NCI-H82 treated with DMSO at 0.1 percent for 48 hours (cell line): ENCODE results near the gene CDC34.
A peak's percentile ranks its signal among the peaks of the same experiment; 100 is the strongest.

Source experiments
- DNase-seq: peaks from one replicate; lab custom pipeline; 2025; ENCODE audit not compliant: unreplicated experiment; lab: John Stamatoyannopoulos, UW

CDC34 gene, protein sequence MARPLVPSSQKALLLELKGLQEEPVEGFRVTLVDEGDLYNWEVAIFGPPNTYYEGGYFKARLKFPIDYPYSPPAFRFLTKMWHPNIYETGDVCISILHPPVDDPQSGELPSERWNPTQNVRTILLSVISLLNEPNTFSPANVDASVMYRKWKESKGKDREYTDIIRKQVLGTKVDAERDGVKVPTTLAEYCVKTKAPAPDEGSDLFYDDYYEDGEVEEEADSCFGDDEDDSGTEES

DNA sequence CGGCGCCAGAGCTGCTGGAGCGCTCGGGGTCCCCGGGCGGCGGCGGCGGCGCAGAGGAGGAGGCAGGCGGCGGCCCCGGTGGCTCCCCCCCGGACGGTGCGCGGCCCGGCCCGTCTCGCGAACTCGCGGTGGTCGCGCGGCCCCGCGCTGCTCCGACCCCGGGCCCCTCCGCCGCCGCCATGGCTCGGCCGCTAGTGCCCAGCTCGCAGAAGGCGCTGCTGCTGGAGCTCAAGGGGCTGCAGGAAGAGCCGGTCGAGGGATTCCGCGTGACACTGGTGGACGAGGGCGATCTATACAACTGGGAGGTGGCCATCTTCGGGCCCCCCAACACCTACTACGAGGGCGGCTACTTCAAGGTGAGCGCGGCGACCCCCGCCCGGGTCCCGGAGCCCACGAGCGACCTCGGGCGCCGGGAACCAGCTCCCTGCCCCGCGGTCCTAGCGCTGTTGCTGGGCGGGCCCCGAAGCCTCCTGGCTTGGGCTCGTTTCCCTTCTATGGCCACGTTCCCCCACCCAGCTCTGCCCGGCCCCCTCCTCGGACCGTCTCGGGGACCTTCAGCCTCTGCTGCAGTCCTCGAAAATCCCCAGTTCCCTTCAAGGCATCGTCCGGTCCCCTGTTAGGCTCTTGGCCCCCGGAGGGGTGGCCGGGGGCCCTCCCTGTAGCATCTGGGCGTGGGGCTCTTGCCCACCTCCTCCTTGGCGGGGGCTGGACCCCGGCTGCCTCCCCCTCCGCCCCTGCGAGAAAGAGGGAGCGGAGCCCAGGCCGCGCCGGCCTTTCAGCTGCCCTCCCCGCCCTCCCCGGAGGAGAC is at the start of gene CDC34:
Gene CDC34, plus strand, starts transcription at position 8 of the 808 bp plus-strand sequence. Its CDS starts 172 bp downstream, at position 180.
- no peak for DNase-seq

DNA sequence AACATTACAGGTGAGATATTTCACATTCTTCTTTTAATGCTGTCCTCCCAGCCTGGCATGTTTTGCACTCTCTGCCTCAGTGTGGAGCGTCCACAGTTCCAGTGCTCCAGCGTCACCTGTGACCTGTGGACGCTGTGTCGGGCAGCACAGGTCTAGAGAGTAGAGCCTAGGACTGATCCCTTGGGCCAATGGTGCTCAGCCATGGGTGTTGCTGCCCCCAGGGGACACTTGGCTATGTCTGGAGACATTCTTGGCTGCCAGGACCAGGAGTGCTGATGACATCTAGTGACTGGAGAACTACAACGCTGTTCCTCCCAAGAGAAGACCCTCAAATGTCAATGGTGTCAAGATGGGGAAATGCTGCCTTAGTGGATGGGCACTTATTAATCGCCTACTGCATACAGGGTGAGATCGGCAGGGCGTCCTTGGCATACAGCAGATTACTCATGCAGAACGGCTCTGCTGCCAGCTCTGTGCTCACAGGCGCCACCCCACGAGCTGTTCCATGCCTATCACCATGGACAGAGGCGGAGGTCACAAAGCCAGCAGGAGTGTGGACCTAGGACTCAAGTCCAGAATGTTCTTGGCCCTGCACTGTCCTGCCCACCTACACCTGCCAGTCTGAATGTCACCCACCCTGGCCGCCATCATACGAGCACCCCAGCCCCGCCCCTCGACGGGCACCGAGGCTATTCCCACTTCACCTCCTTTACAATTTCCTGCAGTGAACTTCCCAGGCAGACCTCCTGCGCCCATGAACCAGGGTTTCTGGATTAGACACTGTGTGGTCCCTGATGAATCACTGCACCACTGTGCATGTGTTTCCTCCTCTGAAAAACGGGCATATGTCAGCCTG is 49.1 kb upstream of the CDC34 start:
- no peak for DNase-seq

DNA sequence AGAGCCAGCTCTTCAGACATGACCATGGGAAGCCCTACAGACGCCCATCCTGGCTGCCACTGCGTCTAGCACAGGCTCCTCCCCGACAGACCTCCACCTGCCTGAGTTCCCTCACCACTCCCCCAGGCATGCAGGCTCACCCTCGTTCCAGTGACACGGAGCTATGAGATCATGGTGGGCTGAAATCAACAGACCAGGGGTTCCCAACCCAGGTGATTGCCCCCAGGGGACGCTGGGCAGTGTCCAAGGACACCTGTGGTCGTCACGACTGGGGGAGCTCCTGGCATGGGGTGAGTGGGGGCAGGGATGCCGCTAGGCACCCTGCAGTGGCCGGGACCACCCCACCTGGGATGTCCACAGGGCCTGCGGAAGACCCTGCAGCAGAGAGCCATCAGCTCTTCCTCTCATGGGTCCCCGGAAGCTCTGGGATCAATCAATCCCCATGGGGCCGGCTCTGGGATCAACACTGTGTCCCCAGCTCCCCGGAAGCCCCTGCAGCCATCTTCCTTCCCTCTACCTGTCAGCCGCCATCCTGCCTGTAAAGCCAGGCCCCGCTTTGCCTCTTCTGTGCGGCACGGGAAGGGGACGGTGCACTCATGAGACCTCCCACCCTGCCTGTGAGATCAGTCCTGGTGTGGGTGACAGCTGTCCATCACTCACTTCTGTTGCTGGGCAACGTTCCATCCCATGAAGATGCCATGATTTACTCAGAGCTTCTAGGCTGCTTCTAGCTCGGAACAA is 48.1 kb upstream of the CDC34 start:
- no peak for DNase-seq

- no peak for DNase-seq
Measured at GRCh38 chr19:484494-484893, 47.1 kb upstream of the CDC34 start.

GRCh38 chr19:485077-485476 is 46.5 kb upstream of the CDC34 start:
- no peak for DNase-seq

DNA sequence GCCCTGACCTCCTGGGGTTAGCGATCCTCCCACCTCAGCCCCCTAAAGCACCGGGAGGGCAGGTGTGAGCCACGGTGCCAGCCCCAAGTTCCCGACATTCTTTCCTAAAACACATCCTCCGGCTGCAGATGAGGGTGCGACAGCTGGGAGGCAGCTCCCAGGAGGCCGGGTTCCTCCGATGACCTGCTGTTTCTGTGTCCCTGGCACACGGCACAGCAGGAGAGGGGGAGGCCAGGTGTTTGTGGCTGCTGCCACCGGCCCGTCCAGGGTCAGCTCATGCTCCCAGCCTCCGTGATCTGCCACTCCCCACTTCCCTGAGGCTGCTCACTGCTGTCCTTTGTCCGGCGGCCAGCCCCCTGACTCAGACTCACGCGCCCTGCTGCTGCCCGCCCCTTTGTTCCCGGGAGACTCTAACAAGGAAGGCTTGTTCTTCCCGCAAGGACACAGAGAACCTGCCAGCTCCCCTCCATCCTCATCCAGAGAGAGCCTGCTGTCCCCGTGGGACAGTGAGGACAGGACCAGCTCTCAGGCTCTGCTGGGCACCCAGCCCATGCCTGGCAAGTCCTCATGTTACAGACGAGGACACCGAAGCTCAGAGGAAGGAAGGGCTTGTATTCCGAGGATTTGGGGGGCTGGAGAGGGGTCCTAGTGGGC is 45.9 kb upstream of the CDC34 start:
- no peak for DNase-seq

GRCh38 chr19:488505-489417 is 42.8 kb upstream of the CDC34 start:
- DNase-seq: peak; percentile 33

DNA sequence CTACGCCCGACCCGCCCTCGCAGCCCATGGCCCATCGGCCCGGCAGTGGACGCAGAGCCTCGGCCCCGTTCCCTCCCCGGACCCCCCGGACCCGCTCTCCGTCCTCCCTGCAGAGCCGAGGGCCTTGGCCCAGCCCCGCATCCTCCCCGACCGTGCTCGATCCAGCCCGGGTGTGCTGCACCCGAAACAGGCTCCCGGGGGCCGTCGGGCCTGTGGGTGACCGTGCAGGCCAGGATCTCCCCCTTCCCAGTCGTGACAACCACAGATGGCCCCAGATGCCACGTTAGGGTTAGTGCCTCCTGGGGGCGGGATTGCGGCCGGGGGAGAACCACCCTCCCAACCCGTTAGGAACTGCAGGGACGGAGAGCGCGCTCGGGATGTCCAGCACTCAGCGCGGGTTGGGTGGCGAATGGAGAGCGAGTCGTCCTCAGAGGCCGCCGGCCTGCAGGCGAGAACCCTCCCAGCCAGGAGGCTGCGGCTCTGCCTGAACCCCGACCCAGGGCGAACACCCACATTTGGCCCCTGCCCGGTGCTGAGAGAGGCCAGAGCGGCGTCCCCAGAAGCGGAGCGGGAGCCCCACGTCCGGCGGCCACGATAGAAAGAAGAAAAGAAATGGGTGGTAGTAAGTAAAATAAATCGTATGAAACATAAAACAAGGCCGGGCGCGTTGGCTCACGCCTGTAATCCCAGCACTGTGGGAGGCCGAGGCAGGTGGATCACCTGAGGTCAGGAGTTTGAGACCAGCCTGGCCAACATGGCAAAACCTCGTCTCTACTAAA is 42.0 kb upstream of the CDC34 start:
- DNase-seq: no peak

DNA sequence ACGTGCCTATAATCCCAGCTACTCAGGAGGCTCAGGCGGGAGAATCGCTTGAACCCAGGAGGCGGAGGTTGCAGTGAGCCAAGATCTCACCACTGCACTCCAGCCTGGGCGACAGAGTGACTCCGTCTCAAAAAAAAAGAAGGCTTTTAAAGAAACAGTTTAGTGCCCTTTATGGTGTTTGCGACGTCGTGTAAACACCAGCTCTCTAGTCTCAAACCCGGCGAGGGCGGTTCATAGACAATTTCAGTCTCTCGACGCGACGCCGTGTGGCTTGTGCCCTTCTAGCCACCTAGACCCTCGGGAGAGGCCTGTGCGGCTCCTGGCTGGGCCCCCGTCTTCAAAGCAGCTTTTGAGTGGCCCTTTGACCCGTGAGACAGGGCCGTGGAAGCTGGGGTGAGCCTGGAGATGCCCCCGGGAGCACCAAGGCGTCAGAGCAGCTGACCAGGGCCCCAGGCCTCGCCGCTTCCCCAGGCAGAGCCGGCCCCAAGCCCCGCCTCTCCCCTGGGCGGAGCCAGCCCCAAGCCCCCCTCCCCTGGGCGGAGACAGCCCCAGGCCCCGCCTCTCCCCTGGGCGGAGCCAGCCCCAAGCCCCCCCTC is 40.3 kb upstream of the CDC34 start:
- DNase-seq: no peak

- no peak for DNase-seq
Measured at GRCh38 chr19:492091-492531, 39.4 kb upstream of the CDC34 start.

DNA sequence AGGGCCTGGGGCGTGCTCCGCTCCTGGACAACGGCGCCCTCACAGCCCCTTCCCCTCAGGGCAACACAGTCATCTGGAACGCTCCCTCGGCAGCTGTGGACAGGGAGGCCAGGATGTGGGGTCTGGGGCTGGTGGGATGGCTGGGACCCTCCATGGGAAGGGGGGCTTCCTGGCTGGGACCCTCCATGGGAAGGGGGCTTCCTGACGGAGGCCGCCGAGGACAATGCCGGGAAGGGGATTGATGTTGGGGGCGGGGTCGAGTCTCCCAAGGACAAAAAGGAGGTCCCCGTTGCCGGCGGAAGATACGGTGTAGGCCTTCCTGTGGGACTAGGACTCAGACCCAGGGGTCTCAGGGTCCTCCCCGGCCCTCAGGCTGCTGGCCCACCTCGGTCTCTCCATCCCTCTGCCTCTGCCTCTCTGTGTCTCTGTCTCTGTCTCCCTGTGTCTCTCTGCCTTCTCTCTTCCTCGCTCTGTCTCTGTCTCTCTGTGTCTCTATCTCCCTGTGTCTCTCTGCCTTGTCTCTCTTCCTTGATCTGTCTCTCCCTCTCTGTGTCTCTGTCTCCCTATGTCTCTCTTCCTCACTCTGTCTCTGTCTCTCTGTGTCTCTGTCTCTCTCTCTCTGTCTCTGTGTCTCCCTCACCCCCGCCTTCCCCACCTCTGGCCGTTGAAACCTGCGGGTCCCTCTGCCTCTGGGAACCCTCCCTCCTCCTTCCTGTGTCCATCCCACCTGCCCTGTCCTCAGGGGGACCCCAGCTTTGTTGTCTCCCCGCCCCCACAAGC is 38.0 kb upstream of the CDC34 start:
- no peak for DNase-seq

DNA sequence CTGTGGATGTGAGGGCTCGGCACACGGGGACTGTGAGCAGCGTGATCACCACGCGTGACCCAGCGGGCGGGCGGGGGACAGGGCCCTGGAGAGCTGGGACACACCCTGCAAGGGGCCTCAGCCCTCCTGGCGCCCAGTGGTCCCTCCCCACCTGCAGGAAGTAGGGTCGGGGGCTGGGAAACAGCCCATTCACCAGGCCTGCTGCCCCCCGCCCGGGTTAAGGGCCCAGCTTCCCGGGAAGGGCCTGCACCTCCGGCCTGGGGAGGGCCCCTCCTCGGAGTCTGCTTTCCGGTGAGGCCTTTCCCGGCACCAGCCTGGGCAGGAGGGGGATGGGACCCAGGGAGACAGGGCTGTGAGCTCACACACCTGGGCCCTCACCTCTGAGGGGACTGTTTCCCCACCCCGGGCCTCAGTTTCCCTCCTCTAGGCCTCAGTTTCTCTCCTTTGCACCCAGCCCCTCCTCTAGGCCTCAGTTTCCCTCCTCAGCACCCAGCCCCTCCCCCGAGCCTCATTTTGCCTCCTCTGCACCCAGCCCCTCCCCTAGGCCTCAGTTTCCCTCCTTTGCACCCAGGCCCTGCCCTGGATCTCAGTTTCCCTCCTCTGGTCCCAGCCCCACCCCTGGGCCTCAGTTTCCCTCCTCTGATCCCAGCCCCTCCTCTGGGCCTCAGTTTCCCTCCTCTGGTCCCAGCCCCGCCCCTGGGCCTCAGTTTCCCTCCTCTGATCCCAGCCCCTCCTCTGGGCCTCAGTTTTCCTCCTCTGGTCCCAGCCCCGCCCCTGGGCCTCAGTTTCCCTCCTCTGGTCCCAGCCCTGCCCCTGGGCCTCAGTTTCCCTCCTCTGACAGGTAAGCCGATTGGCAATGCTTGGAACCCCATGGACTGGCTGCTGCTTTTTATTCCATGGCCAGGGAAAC is 37.1 kb upstream of the CDC34 start:
- DNase-seq: no peak

DNA sequence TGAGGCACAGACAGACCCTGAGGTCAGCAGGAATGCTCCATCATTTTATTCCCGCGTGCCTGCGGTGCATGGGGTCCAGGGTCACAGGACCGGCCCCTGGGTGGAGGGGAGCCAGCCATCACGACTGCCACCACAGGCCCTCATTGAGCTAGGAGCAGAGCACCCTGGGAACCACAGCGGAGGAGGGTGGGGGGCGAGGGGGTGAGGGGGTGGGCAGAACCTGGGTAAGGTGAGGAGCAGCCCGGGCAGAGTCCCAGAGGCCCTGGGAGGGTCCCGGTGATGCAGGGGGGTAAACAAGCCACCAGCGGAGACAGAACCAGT is 36.5 kb upstream of the CDC34 start:
- no peak for DNase-seq

DNA sequence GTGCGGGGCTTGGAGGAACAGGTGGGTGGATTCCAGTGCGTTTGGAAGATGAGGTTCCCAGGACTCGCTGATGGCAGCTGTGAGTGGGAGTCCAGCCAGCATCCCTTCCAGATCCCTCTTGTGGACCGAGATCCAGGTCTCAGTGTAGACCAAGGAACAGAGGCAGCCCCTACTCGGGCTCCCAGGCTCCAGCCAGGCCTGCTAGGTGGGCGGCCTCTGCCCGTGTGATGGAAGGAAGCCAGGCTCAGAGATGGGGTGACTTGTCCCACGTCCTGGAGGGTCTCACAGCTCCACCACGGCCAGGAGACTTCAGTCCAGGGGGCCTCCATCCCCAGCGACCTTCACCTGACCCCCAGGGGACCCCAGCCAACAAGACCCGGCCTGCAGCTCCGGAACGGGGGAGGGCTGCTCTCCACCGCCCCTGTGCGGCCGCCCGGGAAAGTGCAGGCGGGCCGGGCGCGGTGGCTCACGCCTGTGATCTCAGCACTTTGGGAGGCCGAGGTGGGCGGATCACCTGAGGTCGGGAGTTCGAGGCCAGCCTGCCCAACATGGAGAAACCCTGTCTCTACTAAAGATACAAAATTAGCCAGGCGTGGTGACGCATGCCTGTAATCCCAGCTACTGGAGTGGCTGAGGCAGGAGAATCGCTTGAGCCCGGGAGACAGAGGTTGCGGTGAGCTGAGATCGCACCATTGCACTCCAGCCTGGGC is 36.0 kb upstream of the CDC34 start:
- no peak for DNase-seq

GRCh38 chr19:496112-496665 is 35.4 kb upstream of the CDC34 start, which contains the start of gene MADCAM1:
Gene MADCAM1 (plus strand): TSS chr19:496486. CDS start chr19:496500, 14 bp downstream.
- DNase-seq: no peak
